Esophagus muscularis mucosa (tissue), 2 donors: Measurements from ENCODE around the gene AFF3.

ENCODE experiments used
- POLR2A ChIP-seq: fragments of 450-650 bp; IDR thresholded peaks from one replicate; pipeline ENCODE4 v1.6.1; 2017; ENCODE audit warnings: antibody characterized with exemption, moderate library complexity, mild to moderate bottlenecking, low read depth
- POLR2AphosphoS5 ChIP-seq, 2 donors: sonication (generic); formaldehyde crosslinking; IDR thresholded peaks; one replicate each; pipeline ENCODE4 v1.6.1; 2017; ENCODE audit warnings: antibody characterized with exemption in 2 of 2

- TF ChIP-seq POLR2AphosphoS5 (IDR thresholded peaks at IDR 0.05) (no peak), POLR2A (no peak)
These were observed 537.4 kb downstream of the AFF3 start for GRCh38 chr2:99605036-99605435.
